CD4-positive, CD25-positive, alpha-beta regulatory T cell (primary cell): ENCODE results near the gene TIAM2. TPM values are rescaled to one million over a fixed set of nuclear protein-coding genes. Genes with fewer than 3 reads are reported as not detected.
"Not testable (repeated sequence)": the region's sequence is repeated elsewhere in the genome, so short reads cannot be mapped to it uniquely, and the experiment has no call there.

Experiments used
- ATAC-seq, 2 donors: fragments of 150-1000 bp; cut with Tn5 transposase; one replicate each; pipeline ENCODE4 v1.10.0; 2021; ENCODE audit warnings: low read depth in 2 of 2, moderate number of reproducible peaks in 2 of 2, moderate library complexity in 1 of 2
- DNase-seq, 3 donors: peaks; one replicate each; pipeline versions ENCODE4 v3.0.0 to v3.0.0-alpha.2; 2012 to 2022; ENCODE audit warnings: mixed read lengths in 1 of 3
- H3K27ac ChIP-seq: one replicate; pipeline ENCODE4 v1.7.0; 2013; ENCODE audit warnings: mild to moderate bottlenecking, low read length; ENCODE audit not compliant: insufficient read depth, poor library complexity, severe bottlenecking
- H3K27me3 ChIP-seq: one replicate; pipeline ENCODE4 v1.7.0; 2013; ENCODE audit warnings: low read length; ENCODE audit not compliant: control insufficient read depth, insufficient read depth
- H3K36me3 ChIP-seq: one replicate; pipeline ENCODE4 v1.7.0; 2013; ENCODE audit warnings: mild to moderate bottlenecking, low read length, moderate library complexity; ENCODE audit not compliant: control insufficient read depth, insufficient read depth
- H3K4me1 ChIP-seq: 2 replicates; pipeline ENCODE4 v1.7.0; 2013; ENCODE audit warnings: mild to moderate bottlenecking, low read length; ENCODE audit not compliant: insufficient read depth, control insufficient read depth, poor library complexity, severe bottlenecking
- H3K4me3 ChIP-seq: one replicate; pipeline ENCODE4 v1.7.0; 2013; ENCODE audit warnings: low read depth, mild to moderate bottlenecking, low read length, moderate library complexity
- H3K9me3 ChIP-seq, 2 experiments: 1 replicate in 1 of 2; 2 replicates in 1 of 2; pipeline ENCODE4 v1.7.0; 2013; ENCODE audit warnings: low read length in 2 of 2, mild to moderate bottlenecking in 1 of 2, moderate library complexity in 1 of 2; ENCODE audit not compliant: control insufficient read depth in 2 of 2
- H3K27ac Mint-ChIP-seq, 3 donors: one replicate each; pipeline ENCODE4 v1.8.0; 2020 to 2022; ENCODE audit warnings: mild to moderate bottlenecking in 3 of 3, mixed read lengths in 3 of 3, moderate library complexity in 2 of 3
- H3K27me3 Mint-ChIP-seq: one replicate; pipeline ENCODE4 v1.8.0; 2022; ENCODE audit warnings: mild to moderate bottlenecking, mixed read lengths
- H3K36me3 Mint-ChIP-seq: one replicate; pipeline ENCODE4 v1.8.0; 2020; ENCODE audit warnings: mixed read lengths
- H3K4me1 Mint-ChIP-seq, 4 donors: one replicate each; pipeline ENCODE4 v1.8.0; 2020 to 2022; ENCODE audit warnings: mixed read lengths in 4 of 4, mild to moderate bottlenecking in 1 of 4
- H3K4me3 Mint-ChIP-seq, 4 donors: one replicate each; pipeline ENCODE4 v1.8.0; 2020 to 2022; ENCODE audit warnings: mild to moderate bottlenecking in 4 of 4, mixed read lengths in 4 of 4, moderate library complexity in 3 of 4
- H3K9me3 Mint-ChIP-seq, 7 donors: one replicate each; pipeline ENCODE4 v1.8.0; 2020 to 2022; ENCODE audit warnings: mixed read lengths in 7 of 7, mild to moderate bottlenecking in 3 of 7, moderate library complexity in 2 of 7
- polyA plus RNA-seq, 4 donors: library from polyadenylated mRNA; unstranded; fragments of 300-500 nt; fragmentation: Illumina TruSeq; gene quantifications; one replicate each; pipeline ENCODE4 v1.2.3, GENCODE V29; 2021
- total RNA-seq: library from RNA; stranded (reverse); gene quantifications from one replicate; pipeline ENCODE4 v1.2.3, GENCODE V29; 2022

Gene TIAM2
- total and polyA plus RNA-seq, 5 donors from 2014 or later, result 0.66 to 5.9 (median 1.3) TPM

- H3K27ac ChIP-seq, result no peak overlapping the region
- Mint-ChIP-seq H3K4me3 (peak overlapping the region in 1 of 4 donors; percentile 41), H3K4me1 (peaks cover 0 to 2% (median 0%) of the 10 kb centered on the region in 4 donors), H3K36me3 (no peaks in the 10 kb centered on the region), H3K9me3 (peaks cover 0 to 5% (median 0%) of the 10 kb centered on the region in 7 donors), H3K27me3 (no peaks in the 10 kb centered on the region), H3K27ac (peak overlapping the region in 2 of 3 donors; percentile 3 to 52)
- no peak overlapping the region for H3K4me3 ChIP-seq
- no peaks in the 10 kb centered on the region for H3K27me3 ChIP-seq
- no peaks in the 10 kb centered on the region for H3K36me3 ChIP-seq
- DNase-seq, result peak in 1 of 3 donors; percentile 50
- ATAC-seq, result peak; percentile 64 to 70
- no peaks in the 10 kb centered on the region for H3K4me1 ChIP-seq
- H3K9me3 ChIP-seq, result no peaks in the 10 kb centered on the region
These were observed 98.3 kb downstream of the TIAM2 start for GRCh38 chr6:155093430-155093829.

- peaks cover 0 to 10% (median 2%) of the 10 kb centered on the region in 4 donors for H3K4me1 Mint-ChIP-seq
- Histone ChIP-seq H3K4me3 (no peak overlapping the region), H3K27ac (no peak overlapping the region), H3K4me1 (no peaks in the 10 kb centered on the region), H3K36me3 (no peaks in the 10 kb centered on the region), H3K9me3 (no peaks in the 10 kb centered on the region), H3K27me3 (no peaks in the 10 kb centered on the region)
- no peak overlapping the region for H3K4me3 Mint-ChIP-seq
- ATAC-seq (no peak), DNase-seq (no peak)
- peaks cover 0 to 5% (median 0%) of the 10 kb centered on the region in 7 donors for H3K9me3 Mint-ChIP-seq
- H3K27me3 Mint-ChIP-seq, result no peaks in the 10 kb centered on the region
- H3K36me3 Mint-ChIP-seq, result no peaks in the 10 kb centered on the region
- no peak overlapping the region for H3K27ac Mint-ChIP-seq
These were observed 105.0 kb downstream of the TIAM2 start for GRCh38 chr6:155100087-155100486.

GRCh38 chr6:155100591-155100990, 105.5 kb downstream of the TIAM2 start:
- Mint-ChIP-seq H3K9me3 (peaks cover 0 to 5% (median 0%) of the 10 kb centered on the region in 7 donors), H3K4me1 (peaks cover 0 to 10% (median 2%) of the 10 kb centered on the region in 4 donors), H3K36me3 (no peaks in the 10 kb centered on the region), H3K27me3 (no peaks in the 10 kb centered on the region), H3K4me3 (no peak overlapping the region), H3K27ac (no peak overlapping the region)
- no peak overlapping the region for H3K4me3 ChIP-seq
- no peak overlapping the region for H3K27ac ChIP-seq
- H3K9me3 ChIP-seq, result no peaks in the 10 kb centered on the region
- no peak for ATAC-seq
- no peaks in the 10 kb centered on the region for H3K36me3 ChIP-seq
- no peak for DNase-seq
- no peaks in the 10 kb centered on the region for H3K27me3 ChIP-seq
- no peaks in the 10 kb centered on the region for H3K4me1 ChIP-seq

- DNase-seq, H3K36me3 ChIP-seq, H3K4me3 ChIP-seq, H3K4me3 Mint-ChIP-seq, H3K9me3 Mint-ChIP-seq, H3K9me3 ChIP-seq, H3K27ac Mint-ChIP-seq, H3K36me3 Mint-ChIP-seq, H3K27ac ChIP-seq, H3K27me3 Mint-ChIP-seq, H3K27me3 ChIP-seq, H3K4me1 ChIP-seq, ATAC-seq: not testable (repeated sequence)
- peaks cover 0 to 21% (median 3%) of the 10 kb centered on the region in 4 donors for H3K4me1 Mint-ChIP-seq
These were observed 108.0 kb downstream of the TIAM2 start for GRCh38 chr6:155103083-155103645.

GRCh38 chr6:155103816-155104366, 108.8 kb downstream of the TIAM2 start:
- Histone ChIP-seq H3K4me3 (no peak overlapping the region), H3K27me3 (no peaks in the 10 kb centered on the region), H3K9me3 (no peaks in the 10 kb centered on the region), H3K4me1 (no peaks in the 10 kb centered on the region), H3K27ac (no peak overlapping the region), H3K36me3 (no peaks in the 10 kb centered on the region)
- H3K4me1 Mint-ChIP-seq, result peaks cover 0 to 21% (median 5%) of the 10 kb centered on the region in 4 donors
- ATAC-seq (no peak), DNase-seq (no peak)
- H3K36me3 Mint-ChIP-seq, result no peaks in the 10 kb centered on the region
- no peak overlapping the region for H3K27ac Mint-ChIP-seq
- no peaks in the 10 kb centered on the region for H3K9me3 Mint-ChIP-seq
- H3K4me3 Mint-ChIP-seq, result peak overlapping the region in 1 of 4 donors; percentile 38
- no peaks in the 10 kb centered on the region for H3K27me3 Mint-ChIP-seq

GRCh38 chr6:155106456-155107115, 111.5 kb downstream of the TIAM2 start:
- Histone ChIP-seq H3K27me3 (no peaks in the 10 kb centered on the region), H3K9me3 (no peaks in the 10 kb centered on the region), H3K4me1 (no peaks in the 10 kb centered on the region), H3K27ac (no peak overlapping the region), H3K36me3 (no peaks in the 10 kb centered on the region), H3K4me3 (peak overlapping the region; percentile 21)
- no peaks in the 10 kb centered on the region for H3K36me3 Mint-ChIP-seq
- no peak for DNase-seq
- no peaks in the 10 kb centered on the region for H3K27me3 Mint-ChIP-seq
- peaks cover 0 to 21% (median 5%) of the 10 kb centered on the region in 4 donors for H3K4me1 Mint-ChIP-seq
- peak overlapping the region in 1 of 3 donors; percentile 45 for H3K27ac Mint-ChIP-seq
- H3K9me3 Mint-ChIP-seq, result no peaks in the 10 kb centered on the region
- ATAC-seq, result no peak
- H3K4me3 Mint-ChIP-seq, result peak overlapping the region in 3 of 4 donors; percentile 2 to 73 (median 56)

- H3K4me3 ChIP-seq, result peak overlapping the region; percentile 21
- H3K36me3 ChIP-seq, result no peaks in the 10 kb centered on the region
- Mint-ChIP-seq H3K9me3 (no peaks in the 10 kb centered on the region), H3K36me3 (no peaks in the 10 kb centered on the region), H3K4me1 (peaks cover 0 to 21% (median 5%) of the 10 kb centered on the region in 4 donors), H3K4me3 (peak overlapping the region; percentile 1 to 73 (median 52)), H3K27me3 (no peaks in the 10 kb centered on the region), H3K27ac (peak overlapping the region in 1 of 3 donors; percentile 50)
- no peak overlapping the region for H3K27ac ChIP-seq
- ATAC-seq (no peak), DNase-seq (no peak)
- H3K9me3 ChIP-seq, result no peaks in the 10 kb centered on the region
- H3K27me3 ChIP-seq, result no peaks in the 10 kb centered on the region
- no peaks in the 10 kb centered on the region for H3K4me1 ChIP-seq
These were observed 112.4 kb downstream of the TIAM2 start for GRCh38 chr6:155107432-155108069.
